NCI-H748 treated with DMSO at 0.1 percent for 48 hours (cell line): Measurements from ENCODE around the gene TACC3.

Experiments
- DNase-seq: peaks from one replicate; lab custom pipeline; 2025; lab: John Stamatoyannopoulos, UW

The TACC3 gene

GRCh38 chr4:1776521-1777161 lies 55.3 kb downstream of the TACC3 start:
- DNase-seq = no peak

GRCh38 chr4:1777822-1778641 lies 56.7 kb downstream of the TACC3 start:
- DNase-seq = no peak

GRCh38 chr4:1778642-1779392 lies 57.5 kb downstream of the TACC3 start:
- no peak for DNase-seq

GRCh38 chr4:1779588-1780382 lies 58.5 kb downstream of the TACC3 start:
- no peak for DNase-seq

GRCh38 chr4:1780435-1780834 lies 59.1 kb downstream of the TACC3 start:
- DNase-seq = no peak

GRCh38 chr4:1783015-1783414 lies 61.7 kb downstream of the TACC3 start:
- DNase-seq = no peak

GRCh38 chr4:1783970-1784369 lies 62.6 kb downstream of the TACC3 start:
- DNase-seq = no peak

GRCh38 chr4:1784395-1784788 lies 63.1 kb downstream of the TACC3 start:
- DNase-seq = no peak

- no peak for DNase-seq
These were observed 63.7 kb downstream of the TACC3 start for GRCh38 chr4:1784789-1785591.

GRCh38 chr4:1785592-1785991 lies 64.3 kb downstream of the TACC3 start:
- DNase-seq = no peak

- no peak for DNase-seq
These were observed 65.4 kb downstream of the TACC3 start for GRCh38 chr4:1786544-1787362.

- no peak for DNase-seq
These were observed 66.2 kb downstream of the TACC3 start for GRCh38 chr4:1787411-1788077.

- DNase-seq = no peak
These were observed 67.1 kb downstream of the TACC3 start for GRCh38 chr4:1788254-1788973.

GRCh38 chr4:1789552-1789951 lies 68.2 kb downstream of the TACC3 start:
- DNase-seq = no peak

GRCh38 chr4:1790005-1790404 lies 68.7 kb downstream of the TACC3 start:
- no peak for DNase-seq

GRCh38 chr4:1792158-1792831 lies 71.0 kb downstream of the TACC3 start:
- no peak for DNase-seq

GRCh38 chr4:1792832-1793495 lies 71.6 kb downstream of the TACC3 start, which contains the start of gene FGFR3:
TSS of gene FGFR3 (plus strand) at chr4:1793293. CDS start at chr4:1793935, 642 bp downstream.
- DNase-seq = no peak

GRCh38 chr4:1793496-1793840 lies 72.1 kb downstream of the TACC3 start:
- no peak for DNase-seq
